Liver (tissue), 9 donors: ENCODE data around the gene PLCXD3. TPM values are rescaled to one million over a fixed set of nuclear protein-coding genes. Genes with fewer than 3 reads are reported as not detected.

Source experiments
- DNase-seq: peaks from one replicate; pipeline ENCODE4 v3.0.0-alpha.2; 2017; ENCODE audit warnings: low spot score
- H3K27ac ChIP-seq, 2 donors: one replicate each; pipeline ENCODE4 v1.7.0; 2013; ENCODE audit warnings: inconsistent platforms in 2 of 2, low read length in 2 of 2, control low read depth in 1 of 2, low read depth in 1 of 2, mild to moderate bottlenecking in 1 of 2
- H3K27me3 ChIP-seq, 4 donors: one replicate each; pipeline versions ENCODE4 v1.6.1 to v1.7.0; 2013; ENCODE audit warnings: low read length in 3 of 4, inconsistent platforms in 1 of 4, mild to moderate bottlenecking in 1 of 4, moderate library complexity in 1 of 4; ENCODE audit not compliant: control insufficient read depth in 4 of 4, insufficient read depth in 4 of 4
- H3K36me3 ChIP-seq, 4 donors: one replicate each; pipeline versions ENCODE4 v1.6.1 to v1.7.0; 2013; ENCODE audit warnings: low read length in 3 of 4, mild to moderate bottlenecking in 3 of 4, low read depth in 1 of 4, moderate library complexity in 1 of 4; ENCODE audit not compliant: control insufficient read depth in 4 of 4, insufficient read depth in 3 of 4
- H3K4me1 ChIP-seq, 4 donors: one replicate each; pipeline versions ENCODE4 v1.6.1 to v1.7.0; 2013; ENCODE audit warnings: low read length in 3 of 4, mild to moderate bottlenecking in 3 of 4, moderate library complexity in 1 of 4; ENCODE audit not compliant: control insufficient read depth in 4 of 4, insufficient read depth in 4 of 4
- H3K4me3 ChIP-seq, 3 donors: one replicate each; pipeline versions ENCODE4 v1.6.1 to v1.7.0; 2013; ENCODE audit warnings: low read length in 3 of 3, control low read depth in 1 of 3, low read depth in 1 of 3, mild to moderate bottlenecking in 1 of 3
- H3K9ac ChIP-seq, 2 donors: one replicate each; pipeline ENCODE4 v1.7.0; 2013; ENCODE audit warnings: low read length in 2 of 2, mild to moderate bottlenecking in 2 of 2, moderate library complexity in 2 of 2, control low read depth in 1 of 2, low read depth in 1 of 2
- H3K9me3 ChIP-seq, 4 donors: one replicate each; pipeline versions ENCODE4 v1.6.1 to v1.7.0; 2013; ENCODE audit warnings: low read length in 3 of 4; ENCODE audit not compliant: control insufficient read depth in 4 of 4
- CTCF ChIP-seq: fragments of 150-350 bp; IDR thresholded peaks from 2 replicates; pipeline ENCODE4 v1.5.1; 2017; ENCODE audit warnings: improper control_type of control experiment, low read depth, low read length; ENCODE audit not compliant: missing input control
- EGR1 ChIP-seq, 2 donors: IDR thresholded peaks; 2 replicates each; pipeline ENCODE4 v1.6.1; 2016 to 2018; ENCODE audit warnings: antibody characterized with exemption in 2 of 2, low read depth in 2 of 2
- FOXA1 ChIP-seq: IDR thresholded peaks from 2 replicates; pipeline ENCODE4 v1.6.1; 2016; ENCODE audit warnings: antibody characterized with exemption
- FOXA2 ChIP-seq: IDR thresholded peaks from 2 replicates; pipeline ENCODE4 v1.6.1; 2016; ENCODE audit warnings: antibody characterized with exemption
- GABPA ChIP-seq, 2 donors: IDR thresholded peaks in 1 of 2; conservative IDR thresholded peaks in 1 of 2; 2 replicates each; pipeline ENCODE4 v1.6.1; 2016; ENCODE audit warnings: antibody characterized with exemption in 2 of 2, mild to moderate bottlenecking in 1 of 2, moderate library complexity in 1 of 2
- HNF4A ChIP-seq, 2 donors: conservative IDR thresholded peaks; 2 replicates each; pipeline ENCODE4 v1.6.1; 2016; ENCODE audit warnings: antibody characterized with exemption in 2 of 2, mild to moderate bottlenecking in 2 of 2
- HNF4G ChIP-seq: IDR thresholded peaks from 2 replicates; pipeline ENCODE4 v1.6.1; 2016; ENCODE audit warnings: antibody characterized with exemption
- JUND ChIP-seq, 2 donors: IDR thresholded peaks; 2 replicates each; pipeline ENCODE4 v1.6.1; 2016; ENCODE audit warnings: antibody characterized with exemption in 2 of 2
- RAD21 ChIP-seq, 2 donors: IDR thresholded peaks; 2 replicates each; pipeline ENCODE4 v1.6.1; 2016; ENCODE audit warnings: antibody characterized with exemption in 2 of 2, mild to moderate bottlenecking in 2 of 2
- RXRA ChIP-seq, 2 donors: IDR thresholded peaks; 2 replicates each; pipeline ENCODE4 v1.6.1; 2017 to 2018; ENCODE audit warnings: antibody characterized with exemption in 2 of 2, mild to moderate bottlenecking in 1 of 2
- TAF1 ChIP-seq: conservative IDR thresholded peaks from 2 replicates; pipeline ENCODE4 v1.6.1; 2016; ENCODE audit warnings: antibody characterized with exemption, mild to moderate bottlenecking
- YY1 ChIP-seq: IDR thresholded peaks from 2 replicates; pipeline ENCODE4 v1.6.1; 2016; ENCODE audit warnings: antibody characterized with exemption, mild to moderate bottlenecking
- WGBS: extraction: QIAGEN DNeasy Blood & Tissue Kit; methylation state at CpG from one replicate; pipeline ENCODE4 v1.1.7; 2013; 5-methylcytosine and 5-hydroxymethylcytosine counted together
- polyA plus RNA-seq, 2 donors: library from polyadenylated mRNA; stranded (reverse) in 1 of 2; unstranded in 1 of 2; fragments of 200-250 nt in 1 of 2; fragments of >200 nt in 1 of 2; fragmentation: Nextera tagmentation in 1 of 2; extraction: Ambion mirVana in 1 of 2; gene quantifications; one replicate each; pipeline versions ENCODE4 v1.2.1 to v1.2.3, GENCODE V29; 2013 to 2015
- total RNA-seq, 2 donors: library from RNA; depleted of rRNA; stranded (reverse); fragments of >200 nt; gene quantifications; one replicate each; pipeline ENCODE4 v1.2.3, GENCODE V29; 2014
- TF ChIP-seq, protein P1 (sequence below): IDR thresholded peaks from 2 replicates; pipeline ENCODE4 v1.6.1; 2016; ENCODE audit warnings: antibody characterized with exemption
- TF ChIP-seq, protein P2 (sequence below): IDR thresholded peaks from 2 replicates; pipeline ENCODE4 v1.6.1; 2016; ENCODE audit warnings: antibody characterized with exemption
- donor health status: healthy.
- donor health status: healthy.
- donor health status: healthy.
- donor health status: healthy.
- donor health status: healthy.

The PLCXD3 gene
- total and polyA plus RNA-seq, 4 donors: 0.05 to 2.4 (median 0.58) TPM

DNA sequence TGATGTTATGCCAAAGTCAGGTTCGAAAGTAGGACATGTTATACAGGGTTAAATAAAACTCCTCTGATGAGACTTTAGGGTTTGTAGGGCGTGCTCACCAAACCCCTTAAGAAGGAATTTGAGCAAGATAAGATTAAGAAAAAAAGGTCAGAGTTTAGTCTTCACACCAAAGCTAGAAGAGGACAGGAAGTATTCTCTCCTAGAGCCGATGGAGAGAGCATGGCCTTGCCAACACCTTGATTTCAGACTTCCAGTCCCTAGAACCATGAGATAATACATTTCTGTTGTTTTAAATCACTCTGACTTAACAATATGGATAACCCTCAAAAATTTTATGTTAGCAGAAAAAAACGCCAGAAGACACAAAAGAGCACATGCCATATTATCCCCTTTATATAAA, 16.3 kb upstream of the PLCXD3 start:
- no peaks in the 10 kb centered on the region for H3K36me3 ChIP-seq
- H3K27me3 ChIP-seq: peaks cover 0 to 4% (median 0%) of the 10 kb centered on the region in 4 donors
- H3K4me1 ChIP-seq: no peaks in the 10 kb centered on the region
- no peaks in the 10 kb centered on the region for H3K9me3 ChIP-seq
- no peak overlapping the region for H3K9ac ChIP-seq
- 58% methylated on average over 4 of the region's 4 CpGs for WGBS
- H3K4me3 ChIP-seq: no peak overlapping the region
- TF ChIP-seq GABPA (IDR thresholded peaks at IDR 0.05 in 1 of 2, conservative IDR thresholded peaks at IDR 0.05 in 1 of 2) (no peak), FOXA1 (no peak), CTCF (no peak), YY1 (no peak), EGR1 (IDR thresholded peaks at IDR 0.05; ENCODE audit: low read depth in 2 of 2) (no peak), HNF4G (no peak), JUND (IDR thresholded peaks at IDR 0.05) (no peak)
- TF ChIP-seq, protein P1, sequence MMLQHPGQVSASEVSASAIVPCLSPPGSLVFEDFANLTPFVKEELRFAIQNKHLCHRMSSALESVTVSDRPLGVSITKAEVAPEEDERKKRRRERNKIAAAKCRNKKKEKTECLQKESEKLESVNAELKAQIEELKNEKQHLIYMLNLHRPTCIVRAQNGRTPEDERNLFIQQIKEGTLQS: no peak
- DNase-seq: no peak
- no peak overlapping the region for H3K27ac ChIP-seq

DNA sequence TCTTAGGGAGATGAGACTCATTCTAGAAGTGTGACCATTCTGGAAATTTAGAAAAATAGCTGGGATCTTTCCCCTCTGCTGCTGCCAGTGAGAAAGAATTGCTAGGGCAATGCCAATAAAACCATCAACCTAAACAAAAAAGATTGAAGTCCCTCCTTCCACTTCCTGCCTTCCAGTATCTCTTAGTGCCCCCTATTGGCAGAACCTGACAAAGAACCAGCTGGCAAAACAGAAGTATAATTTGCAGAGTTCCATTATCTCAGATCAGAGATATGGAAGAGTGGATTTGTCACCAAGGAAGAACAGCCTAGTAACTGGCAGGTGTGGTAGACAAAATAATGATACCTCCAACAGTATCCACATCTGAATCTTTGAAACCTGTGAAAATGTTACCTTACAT, 13.8 kb upstream of the PLCXD3 start:
- no peak for DNase-seq
- Histone ChIP-seq H3K9ac (no peak overlapping the region), H3K27me3 (peaks cover 0 to 6% (median 0%) of the 10 kb centered on the region in 4 donors), H3K27ac (no peak overlapping the region), H3K36me3 (no peaks in the 10 kb centered on the region), H3K9me3 (no peaks in the 10 kb centered on the region), H3K4me3 (no peak overlapping the region), H3K4me1 (no peaks in the 10 kb centered on the region)
- TF ChIP-seq CTCF (peak; percentile 27), RAD21 (IDR thresholded peaks at IDR 0.05) (peak; percentile 50 to 71), YY1 (no peak)

DNA sequence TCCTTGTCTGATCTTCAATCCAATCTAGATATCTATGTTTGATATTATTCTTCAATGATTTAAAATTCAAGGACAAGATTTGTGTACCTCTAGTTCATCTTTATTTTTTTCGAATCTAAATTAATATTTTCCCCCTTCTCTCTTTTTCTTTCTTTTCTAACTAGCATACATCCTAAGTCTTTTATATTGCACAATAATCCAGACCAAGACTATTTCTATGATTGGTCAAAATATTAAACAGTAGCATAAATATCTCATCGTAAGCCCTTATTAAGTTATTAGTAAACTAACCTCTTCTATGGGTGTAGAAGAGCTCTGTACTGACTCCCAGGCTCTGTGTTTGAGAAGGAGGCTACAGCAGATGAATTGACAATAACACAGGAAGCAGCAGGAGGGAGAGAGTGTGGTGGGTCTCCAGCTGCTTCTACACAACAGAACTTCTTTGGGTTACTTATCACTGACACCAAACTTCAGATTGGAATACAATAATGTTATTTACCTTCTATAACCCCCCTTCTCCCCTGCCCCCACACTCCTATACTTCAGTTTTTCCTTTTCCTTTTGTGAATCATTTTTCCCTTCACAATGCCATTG, 11.9 kb upstream of the PLCXD3 start:
- DNase-seq: no peak
- H3K27ac ChIP-seq: no peak overlapping the region
- no peaks in the 10 kb centered on the region for H3K9me3 ChIP-seq
- TF ChIP-seq, protein P1: no peak
- TF ChIP-seq, protein P2, sequence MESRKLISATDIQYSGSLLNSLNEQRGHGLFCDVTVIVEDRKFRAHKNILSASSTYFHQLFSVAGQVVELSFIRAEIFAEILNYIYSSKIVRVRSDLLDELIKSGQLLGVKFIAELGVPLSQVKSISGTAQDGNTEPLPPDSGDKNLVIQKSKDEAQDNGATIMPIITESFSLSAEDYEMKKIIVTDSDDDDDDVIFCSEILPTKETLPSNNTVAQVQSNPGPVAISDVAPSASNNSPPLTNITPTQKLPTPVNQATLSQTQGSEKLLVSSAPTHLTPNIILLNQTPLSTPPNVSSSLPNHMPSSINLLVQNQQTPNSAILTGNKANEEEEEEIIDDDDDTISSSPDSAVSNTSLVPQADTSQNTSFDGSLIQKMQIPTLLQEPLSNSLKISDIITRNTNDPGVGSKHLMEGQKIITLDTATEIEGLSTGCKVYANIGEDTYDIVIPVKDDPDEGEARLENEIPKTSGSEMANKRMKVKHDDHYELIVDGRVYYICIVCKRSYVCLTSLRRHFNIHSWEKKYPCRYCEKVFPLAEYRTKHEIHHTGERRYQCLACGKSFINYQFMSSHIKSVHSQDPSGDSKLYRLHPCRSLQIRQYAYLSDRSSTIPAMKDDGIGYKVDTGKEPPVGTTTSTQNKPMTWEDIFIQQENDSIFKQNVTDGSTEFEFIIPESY: no peak
- no peak for TF ChIP-seq RXRA (IDR thresholded peaks at IDR 0.05)
- TF ChIP-seq CTCF: no peak
- no peak for TF ChIP-seq YY1
- no peak for TF ChIP-seq FOXA2
- no peak for TF ChIP-seq TAF1
- no peak for TF ChIP-seq JUND (IDR thresholded peaks at IDR 0.05)
- no peak for TF ChIP-seq RAD21 (IDR thresholded peaks at IDR 0.05)
- TF ChIP-seq GABPA (IDR thresholded peaks at IDR 0.05 in 1 of 2, conservative IDR thresholded peaks at IDR 0.05 in 1 of 2): no peak
- no peak for TF ChIP-seq HNF4A (conservative IDR thresholded peaks at IDR 0.05)
- no peaks in the 10 kb centered on the region for H3K4me1 ChIP-seq
- 69% methylated on average over 2 of the region's 2 CpGs for WGBS
- peaks cover 0 to 6% (median 0%) of the 10 kb centered on the region in 4 donors for H3K27me3 ChIP-seq
- no peaks in the 10 kb centered on the region for H3K36me3 ChIP-seq
- no peak overlapping the region for H3K4me3 ChIP-seq
- no peak overlapping the region for H3K9ac ChIP-seq
